ENCODE data around the gene SUGCT.

Gene SUGCT

GRCh38 chr7:40675741-40676140, 540.9 kb downstream of the SUGCT start:
- Histone ChIP-seq H3K9me3 (replicated peaks; ENCODE audit: low read length) (no peaks in the 10 kb centered on the region), H3K9ac (ENCODE audit: low read depth, low read length) (no peak overlapping the region), H3K36me3 (ENCODE audit: insufficient read depth, low read length) (no peaks in the 10 kb centered on the region)

DNA sequence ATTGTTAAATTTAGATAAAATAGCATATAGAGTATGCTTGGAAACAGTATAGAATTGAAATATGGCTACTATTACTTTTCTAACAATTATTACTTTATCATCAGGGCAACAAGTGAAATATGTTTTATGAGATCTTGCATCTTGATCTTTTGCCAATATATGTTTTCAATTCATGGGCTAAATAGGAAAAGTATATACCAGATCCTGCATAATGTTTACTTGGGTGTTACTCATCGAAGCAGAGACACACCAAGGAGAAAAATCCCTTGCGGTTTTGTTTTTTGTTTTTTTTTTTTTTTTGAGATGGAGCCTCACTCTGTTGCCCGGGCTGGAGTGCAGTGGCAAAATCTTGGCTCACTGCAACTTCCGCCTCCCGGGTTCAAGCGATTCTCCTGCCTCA, 541.4 kb downstream of the SUGCT start:
- Histone ChIP-seq H3K27me3 (ENCODE audit: control insufficient read depth, insufficient read depth, low read length) (no peaks in the 10 kb centered on the region), H3K4me3 (ENCODE audit: low read length) (no peak overlapping the region), H3K9me3 (replicated peaks; ENCODE audit: low read length) (no peaks in the 10 kb centered on the region), H3K4me1 (ENCODE audit: control insufficient read depth, insufficient read depth, low read length) (peaks cover 16% of the 10 kb centered on the region), H3K36me3 (ENCODE audit: insufficient read depth, low read length) (no peaks in the 10 kb centered on the region), H3K9ac (ENCODE audit: low read depth, low read length) (no peak overlapping the region), H3K4me2 (ENCODE audit: low read length) (no peak overlapping the region)

More at GRCh38 chr7:40675741-40676140, 540.9 kb downstream of the SUGCT start:
- Histone ChIP-seq H3K4me2 (ENCODE audit: low read length) (no peak overlapping the region), H3K4me1 (ENCODE audit: control insufficient read depth, insufficient read depth, low read length) (peaks cover 16% of the 10 kb centered on the region), H3K4me3 (ENCODE audit: low read length) (no peak overlapping the region), H3K27me3 (ENCODE audit: control insufficient read depth, insufficient read depth, low read length) (no peaks in the 10 kb centered on the region)

DNA sequence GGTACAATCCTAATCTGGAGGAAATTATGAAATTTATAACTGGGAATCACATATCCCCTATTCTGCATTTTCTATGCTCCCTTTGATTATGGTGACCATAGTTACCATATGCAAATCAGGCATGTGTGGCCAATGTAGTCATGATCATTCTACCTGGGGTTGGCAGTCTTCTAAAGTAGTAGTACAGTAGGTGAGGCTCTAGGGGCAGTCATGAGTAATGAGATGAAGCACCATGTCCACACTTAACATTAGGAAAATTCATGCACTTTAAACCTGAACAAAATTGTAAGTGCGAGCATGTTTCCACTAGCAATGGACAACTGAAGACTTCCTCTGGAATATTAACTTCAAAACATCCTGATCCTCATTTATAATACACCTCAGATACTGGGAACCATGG, 545.9 kb downstream of the SUGCT start:
- Histone ChIP-seq H3K36me3 (ENCODE audit: insufficient read depth, low read length) (no peaks in the 10 kb centered on the region), H3K4me1 (ENCODE audit: control insufficient read depth, insufficient read depth, low read length) (no peaks in the 10 kb centered on the region), H3K4me3 (ENCODE audit: low read length) (no peak overlapping the region), H3K9ac (ENCODE audit: low read depth, low read length) (no peak overlapping the region), H3K4me2 (ENCODE audit: low read length) (no peak overlapping the region), H3K9me3 (replicated peaks; ENCODE audit: low read length) (no peaks in the 10 kb centered on the region), H3K27me3 (ENCODE audit: control insufficient read depth, insufficient read depth, low read length) (no peaks in the 10 kb centered on the region)

DNA sequence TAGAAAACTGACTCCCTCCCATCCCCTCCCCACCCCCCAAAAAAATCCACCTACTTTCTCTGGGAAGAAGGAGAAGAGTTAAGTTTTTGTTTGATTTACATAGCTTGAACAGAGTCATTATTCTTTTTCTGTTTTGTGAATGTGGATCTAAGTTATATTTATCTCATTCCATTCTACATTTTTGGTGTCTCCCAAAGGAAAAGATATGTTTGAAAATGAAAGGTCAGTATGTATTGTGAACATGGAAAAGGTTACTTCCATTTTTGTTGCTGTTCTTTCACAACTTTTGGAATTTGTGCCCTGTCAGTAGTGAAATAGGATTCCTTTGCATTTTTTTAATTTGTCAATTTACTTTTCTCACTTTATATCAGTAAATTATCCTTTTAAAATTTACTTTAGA, 547.9 kb downstream of the SUGCT start:
- Histone ChIP-seq H3K9ac (ENCODE audit: low read depth, low read length) (no peak overlapping the region), H3K27me3 (ENCODE audit: control insufficient read depth, insufficient read depth, low read length) (no peaks in the 10 kb centered on the region), H3K36me3 (ENCODE audit: insufficient read depth, low read length) (no peaks in the 10 kb centered on the region), H3K9me3 (replicated peaks; ENCODE audit: low read length) (no peaks in the 10 kb centered on the region), H3K4me1 (ENCODE audit: control insufficient read depth, insufficient read depth, low read length) (no peaks in the 10 kb centered on the region), H3K4me2 (ENCODE audit: low read length) (no peak overlapping the region), H3K4me3 (ENCODE audit: low read length) (no peak overlapping the region)

DNA sequence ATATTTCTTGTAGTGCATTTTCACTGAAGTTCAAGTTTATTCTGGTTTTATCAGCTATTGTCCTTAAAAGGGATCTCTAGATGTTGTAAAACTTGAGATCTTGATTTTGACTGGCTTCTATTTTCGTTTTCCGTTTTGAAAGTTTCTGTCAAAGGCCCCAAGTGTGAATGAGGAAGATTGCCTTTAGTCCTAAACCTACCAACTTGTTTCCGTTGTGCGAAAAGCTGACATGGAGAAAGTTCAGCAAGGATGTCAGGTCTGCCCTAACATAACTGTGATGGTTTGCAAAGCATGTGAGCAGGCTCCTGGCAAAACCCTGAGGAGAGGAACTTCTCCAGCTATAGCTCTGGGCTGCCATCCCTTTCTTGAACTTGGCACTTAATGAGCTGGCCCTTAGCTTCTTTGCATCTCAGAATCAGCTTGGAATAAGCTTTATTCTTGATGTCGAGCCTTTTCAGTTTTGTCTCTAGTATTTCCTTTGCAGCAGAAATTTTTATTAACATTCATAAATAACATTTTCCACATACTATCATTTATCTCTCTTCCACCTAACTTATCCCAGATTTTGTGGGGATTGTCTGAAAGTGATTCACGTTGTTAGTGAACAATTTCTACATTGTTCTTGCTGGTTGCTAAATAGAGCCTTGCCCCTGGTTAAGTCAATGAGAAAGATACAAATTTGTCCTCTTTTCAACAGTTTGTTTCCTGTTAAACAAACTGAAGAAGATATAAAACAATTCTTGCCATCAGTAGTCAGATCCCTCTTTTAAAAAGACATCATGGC, 559.4 kb downstream of the SUGCT start:
- Histone ChIP-seq H3K36me3 (ENCODE audit: insufficient read depth, low read length) (no peaks in the 10 kb centered on the region), H3K4me3 (ENCODE audit: low read length) (no peak overlapping the region), H3K4me2 (ENCODE audit: low read length) (no peak overlapping the region), H3K4me1 (ENCODE audit: control insufficient read depth, insufficient read depth, low read length) (peaks cover 12% of the 10 kb centered on the region), H3K9me3 (replicated peaks; ENCODE audit: low read length) (no peaks in the 10 kb centered on the region), H3K27me3 (ENCODE audit: control insufficient read depth, insufficient read depth, low read length) (no peaks in the 10 kb centered on the region), H3K9ac (ENCODE audit: low read depth, low read length) (no peak overlapping the region)

GRCh38 chr7:40694991-40695390, 560.2 kb downstream of the SUGCT start:
- H3K4me1 ChIP-seq (ENCODE audit: control insufficient read depth, insufficient read depth, low read length), result peaks cover 13% of the 10 kb centered on the region

GRCh38 chr7:40697653-40698052, 562.8 kb downstream of the SUGCT start:
- no peaks in the 10 kb centered on the region for H3K27me3 ChIP-seq (ENCODE audit: control insufficient read depth, insufficient read depth, low read length)
- no peak overlapping the region for H3K9ac ChIP-seq (ENCODE audit: low read depth, low read length)
- H3K36me3 ChIP-seq (ENCODE audit: insufficient read depth, low read length), result no peaks in the 10 kb centered on the region
- peaks cover 34% of the 10 kb centered on the region for H3K4me1 ChIP-seq (ENCODE audit: control insufficient read depth, insufficient read depth, low read length)
- H3K9me3 ChIP-seq (replicated peaks; ENCODE audit: low read length), result no peaks in the 10 kb centered on the region
- no peak overlapping the region for H3K4me2 ChIP-seq (ENCODE audit: low read length)
- H3K4me3 ChIP-seq (ENCODE audit: low read length), result no peak overlapping the region

More at GRCh38 chr7:40694991-40695390, 560.2 kb downstream of the SUGCT start:
- Histone ChIP-seq H3K9ac (ENCODE audit: low read depth, low read length) (no peak overlapping the region), H3K36me3 (ENCODE audit: insufficient read depth, low read length) (no peaks in the 10 kb centered on the region), H3K9me3 (replicated peaks; ENCODE audit: low read length) (no peaks in the 10 kb centered on the region), H3K4me2 (ENCODE audit: low read length) (no peak overlapping the region), H3K27me3 (ENCODE audit: control insufficient read depth, insufficient read depth, low read length) (no peaks in the 10 kb centered on the region), H3K4me3 (ENCODE audit: low read length) (no peak overlapping the region)

DNA sequence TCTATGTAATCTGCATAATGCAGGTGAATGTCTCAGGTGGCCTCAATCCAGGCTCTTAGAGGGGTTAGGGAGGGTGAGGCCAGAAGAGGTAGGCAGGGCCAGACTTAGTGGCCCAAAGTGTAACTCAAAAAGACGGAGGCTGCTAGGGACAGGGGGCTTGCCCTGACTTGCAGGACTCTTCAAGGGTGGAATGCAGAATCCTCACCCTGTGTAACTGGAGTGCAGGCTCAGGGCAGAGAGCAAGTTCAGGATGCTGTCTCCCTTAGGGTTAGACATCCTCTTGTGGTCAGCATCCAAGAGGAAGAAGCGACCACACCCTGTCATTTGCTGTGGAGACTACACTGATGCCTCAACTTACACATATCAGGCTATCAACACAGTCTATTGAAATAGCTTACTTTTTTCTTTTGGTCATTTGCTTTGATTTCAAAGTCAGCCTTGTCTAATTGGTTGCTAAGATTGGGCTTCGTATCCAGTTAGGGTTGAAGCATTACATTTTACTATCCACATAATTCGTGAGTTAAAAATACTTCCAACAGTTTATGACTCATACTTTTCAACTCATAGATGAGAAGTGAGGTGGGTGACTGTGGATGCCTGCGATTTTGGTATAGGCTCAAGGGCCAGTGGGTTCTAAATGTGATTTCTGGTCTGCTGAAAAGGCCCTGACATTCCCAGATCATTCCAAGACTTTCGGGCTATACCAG, 563.6 kb downstream of the SUGCT start:
- no peak overlapping the region for H3K9ac ChIP-seq (ENCODE audit: low read depth, low read length)
- H3K4me3 ChIP-seq (ENCODE audit: low read length), result no peak overlapping the region
- peaks cover 34% of the 10 kb centered on the region for H3K4me1 ChIP-seq (ENCODE audit: control insufficient read depth, insufficient read depth, low read length)
- no peak overlapping the region for H3K4me2 ChIP-seq (ENCODE audit: low read length)
- H3K27me3 ChIP-seq (ENCODE audit: control insufficient read depth, insufficient read depth, low read length), result no peaks in the 10 kb centered on the region
- H3K36me3 ChIP-seq (ENCODE audit: insufficient read depth, low read length), result no peaks in the 10 kb centered on the region
- no peaks in the 10 kb centered on the region for H3K9me3 ChIP-seq (replicated peaks; ENCODE audit: low read length)

GRCh38 chr7:40698921-40699260, 564.1 kb downstream of the SUGCT start:
- H3K9me3 ChIP-seq (replicated peaks; ENCODE audit: low read length), result no peaks in the 10 kb centered on the region
- no peaks in the 10 kb centered on the region for H3K27me3 ChIP-seq (ENCODE audit: control insufficient read depth, insufficient read depth, low read length)
- H3K4me3 ChIP-seq (ENCODE audit: low read length), result no peak overlapping the region
- no peak overlapping the region for H3K4me2 ChIP-seq (ENCODE audit: low read length)
- no peak overlapping the region for H3K9ac ChIP-seq (ENCODE audit: low read depth, low read length)
- peaks cover 34% of the 10 kb centered on the region for H3K4me1 ChIP-seq (ENCODE audit: control insufficient read depth, insufficient read depth, low read length)
- H3K36me3 ChIP-seq (ENCODE audit: insufficient read depth, low read length), result no peaks in the 10 kb centered on the region

DNA sequence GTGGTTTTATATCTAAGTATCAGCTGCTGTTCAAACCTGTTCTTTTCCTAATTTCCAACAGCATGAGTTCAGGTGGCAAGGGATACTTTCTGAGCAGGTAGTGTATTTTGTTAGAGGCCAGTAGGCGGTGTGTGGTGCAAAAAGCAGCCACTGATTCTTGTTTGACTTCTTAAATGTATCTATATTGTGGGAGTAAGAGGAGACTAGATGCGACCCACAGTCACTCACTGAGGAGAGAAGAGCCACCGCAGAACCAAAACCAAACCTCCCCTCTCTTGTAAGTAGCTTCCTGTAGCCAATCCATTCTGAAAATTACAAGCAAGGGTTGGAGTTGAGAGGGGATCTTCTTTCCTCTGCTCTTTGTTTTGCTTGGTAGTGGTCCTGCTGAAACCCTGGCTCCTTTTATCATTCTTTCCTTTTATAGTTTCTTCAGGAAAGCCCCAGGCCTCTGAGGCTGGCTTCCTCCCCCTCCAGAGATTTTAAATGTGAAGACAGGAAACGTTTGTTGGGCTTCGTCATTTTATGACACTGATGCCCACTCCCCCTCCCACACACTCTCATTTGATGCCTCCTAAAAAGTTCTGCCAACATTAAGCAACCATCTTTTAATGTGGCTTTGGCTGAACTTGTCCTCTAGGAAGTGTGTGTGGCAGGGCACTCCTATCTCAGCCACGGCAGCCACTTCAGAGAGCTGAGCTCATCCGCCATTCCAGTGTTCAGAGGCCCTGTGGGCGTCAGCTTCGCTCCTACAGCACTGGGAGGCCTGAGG, 566.0 kb downstream of the SUGCT start:
- Histone ChIP-seq H3K27me3 (ENCODE audit: control insufficient read depth, insufficient read depth, low read length) (no peaks in the 10 kb centered on the region), H3K4me3 (ENCODE audit: low read length) (no peak overlapping the region), H3K4me2 (ENCODE audit: low read length) (peak overlapping the region; percentile 14), H3K9ac (ENCODE audit: low read depth, low read length) (peak overlapping the region; percentile 50), H3K36me3 (ENCODE audit: insufficient read depth, low read length) (no peaks in the 10 kb centered on the region), H3K9me3 (replicated peaks; ENCODE audit: low read length) (no peaks in the 10 kb centered on the region), H3K4me1 (ENCODE audit: control insufficient read depth, insufficient read depth, low read length) (peaks cover 34% of the 10 kb centered on the region)

DNA sequence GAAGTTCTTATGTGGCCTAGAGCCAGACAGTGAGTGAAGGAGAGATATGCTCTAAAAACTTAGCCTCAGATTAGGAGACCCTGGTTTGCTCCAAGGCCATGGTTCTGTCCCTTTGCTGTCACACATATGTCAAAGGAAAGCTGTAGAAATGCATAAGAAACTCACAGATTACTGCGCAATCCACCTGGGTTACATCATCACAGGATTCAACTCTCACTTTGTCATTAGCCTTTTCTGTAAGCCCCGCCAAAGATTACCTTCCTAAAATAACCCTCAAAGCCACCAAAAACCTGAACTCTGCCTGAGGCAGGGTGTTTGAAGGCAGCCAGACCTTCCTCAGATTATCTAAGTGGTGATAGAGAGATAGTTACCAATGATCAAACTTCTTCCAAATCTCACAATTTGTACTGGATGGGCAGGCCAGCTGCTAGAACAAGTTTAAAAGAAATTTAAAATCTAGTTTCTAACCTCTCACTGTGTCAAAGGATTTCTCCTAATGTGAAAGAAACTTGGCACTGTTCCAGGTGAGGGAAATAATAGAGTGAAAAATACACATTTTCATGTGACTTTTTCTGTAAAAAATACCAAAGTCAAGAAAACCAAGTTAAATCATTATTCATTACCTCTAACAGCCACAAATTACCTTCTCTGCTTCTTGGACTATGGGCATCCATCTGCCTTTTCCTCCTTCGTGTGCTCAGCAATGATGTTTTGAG, 567.2 kb downstream of the SUGCT start:
- Histone ChIP-seq H3K9me3 (replicated peaks; ENCODE audit: low read length) (no peaks in the 10 kb centered on the region), H3K4me2 (ENCODE audit: low read length) (no peak overlapping the region), H3K36me3 (ENCODE audit: insufficient read depth, low read length) (no peaks in the 10 kb centered on the region), H3K27me3 (ENCODE audit: control insufficient read depth, insufficient read depth, low read length) (no peaks in the 10 kb centered on the region), H3K4me1 (ENCODE audit: control insufficient read depth, insufficient read depth, low read length) (peaks cover 34% of the 10 kb centered on the region), H3K4me3 (ENCODE audit: low read length) (no peak overlapping the region), H3K9ac (ENCODE audit: low read depth, low read length) (no peak overlapping the region)

Measured in skeletal muscle satellite cell (primary cell).